ENCODE measurements around the gene GAK. TPM values are rescaled to one million over a fixed set of nuclear protein-coding genes. Genes with fewer than 3 reads are reported as not detected.

The GAK gene
- total and polyA plus RNA-seq, 2 of the 4 experiments (the other 2 are of a cell fraction): 45.1 to 133 TPM

DNA sequence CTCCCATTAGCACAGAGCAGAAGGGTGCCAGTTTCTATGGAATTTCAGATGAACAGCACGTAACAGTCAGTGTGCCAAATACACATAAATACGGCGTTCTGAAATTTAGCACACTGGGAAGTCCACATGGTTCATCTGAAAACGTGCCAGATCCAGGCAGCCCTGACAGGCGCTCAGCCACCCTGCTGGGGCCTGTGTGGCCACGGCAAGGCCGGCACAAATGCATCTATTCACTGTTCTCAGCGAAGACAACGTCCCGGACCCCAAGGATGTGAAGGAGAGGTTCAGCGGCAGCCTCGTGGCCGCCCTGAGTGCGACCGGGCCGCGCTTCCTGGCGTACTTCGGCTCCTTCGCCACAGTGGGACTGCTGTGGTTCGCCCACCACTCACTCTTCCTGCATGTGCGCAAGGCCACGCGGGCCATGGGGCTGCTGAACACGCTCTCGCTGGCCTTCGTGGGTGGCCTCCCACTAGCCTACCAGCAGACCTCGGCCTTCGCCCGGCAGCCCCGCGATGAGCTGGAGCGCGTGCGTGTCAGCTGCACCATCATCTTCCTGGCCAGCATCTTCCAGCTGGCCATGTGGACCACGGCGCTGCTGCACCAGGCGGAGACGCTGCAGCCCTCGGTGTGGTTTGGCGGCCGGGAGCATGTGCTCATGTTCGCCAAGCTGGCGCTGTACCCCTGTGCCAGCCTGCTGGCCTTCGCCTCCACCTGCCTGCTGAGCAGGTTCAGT is 25.6 kb upstream of the GAK start:
- Histone ChIP-seq H3K56ac (ENCODE audit: extremely low read depth, insufficient read depth, low read length) (no peak overlapping the region), H3K9me1 (ENCODE audit: insufficient read depth, low read length) (0 out of 2 replicates have a peak, but pooled peaks cover 2% of the 10 kb centered on the region), H2BK120ac (ENCODE audit: low read depth, low read length) (no peak overlapping the region), H3K9ac (ENCODE audit: low read depth, low read length) (no peak overlapping the region), H2BK5ac (ENCODE audit: low read depth, low read length, poor library complexity, severe bottlenecking) (no peak overlapping the region), H3K36me3 (ENCODE audit: control insufficient read depth, insufficient read depth, low read length) (peaks cover 43% of the 10 kb centered on the region), H2AFZ (replicated peaks; ENCODE audit: low read length, poor library complexity) (no peak overlapping the region), H3K18ac (ENCODE audit: low read depth, low read length) (no peak overlapping the region), H2BK20ac (ENCODE audit: low read depth, low read length) (no peak overlapping the region), H4K8ac (ENCODE audit: low read depth in 2 of 2, low read length in 2 of 2) (no peak overlapping the region), H3K27ac (ENCODE audit: insufficient read depth, low read length) (no peak overlapping the region), H3K23ac (ENCODE audit: low read depth, low read length) (no peak overlapping the region), H2BK15ac (ENCODE audit: low read depth, low read length) (no peak overlapping the region), H4K91ac (ENCODE audit: insufficient read depth, low read depth, low read length) (no peak overlapping the region), H3K14ac (replicated peaks; ENCODE audit: low read depth, low read length) (no peak overlapping the region), H3K4ac (ENCODE audit: low read depth, low read length) (no peak overlapping the region), H3K4me2 (ENCODE audit: low read depth, low read length) (no peak overlapping the region), H3K79me1 (ENCODE audit: low read depth in 1 of 2, low read length in 2 of 2) (no peaks in the 10 kb centered on the region), H4K20me1 (ENCODE audit: insufficient read depth, low read length) (no peaks in the 10 kb centered on the region; the same call in 1 of the 2 replicates), H3K9me3 (ENCODE audit: control insufficient read depth, insufficient read depth, low read length) (no peaks in the 10 kb centered on the region), H2AK9ac (replicated peaks; ENCODE audit: low read depth, low read length, poor library complexity) (no peak overlapping the region), H3K4me3 (ENCODE audit: insufficient read depth, low read depth, low read length) (no peak overlapping the region), H4K5ac (ENCODE audit: low read depth, low read length) (no peak overlapping the region), H2AK5ac (ENCODE audit: low read depth, low read length) (no peak overlapping the region), H3K4me1 (ENCODE audit: control insufficient read depth, insufficient read depth, low read length) (no peaks in the 10 kb centered on the region), H3K27me3 (ENCODE audit: control insufficient read depth, insufficient read depth, low read length) (no peaks in the 10 kb centered on the region)
- no peak for ATAC-seq (ENCODE audit: low read depth)
- TF ChIP-seq, protein P1, sequence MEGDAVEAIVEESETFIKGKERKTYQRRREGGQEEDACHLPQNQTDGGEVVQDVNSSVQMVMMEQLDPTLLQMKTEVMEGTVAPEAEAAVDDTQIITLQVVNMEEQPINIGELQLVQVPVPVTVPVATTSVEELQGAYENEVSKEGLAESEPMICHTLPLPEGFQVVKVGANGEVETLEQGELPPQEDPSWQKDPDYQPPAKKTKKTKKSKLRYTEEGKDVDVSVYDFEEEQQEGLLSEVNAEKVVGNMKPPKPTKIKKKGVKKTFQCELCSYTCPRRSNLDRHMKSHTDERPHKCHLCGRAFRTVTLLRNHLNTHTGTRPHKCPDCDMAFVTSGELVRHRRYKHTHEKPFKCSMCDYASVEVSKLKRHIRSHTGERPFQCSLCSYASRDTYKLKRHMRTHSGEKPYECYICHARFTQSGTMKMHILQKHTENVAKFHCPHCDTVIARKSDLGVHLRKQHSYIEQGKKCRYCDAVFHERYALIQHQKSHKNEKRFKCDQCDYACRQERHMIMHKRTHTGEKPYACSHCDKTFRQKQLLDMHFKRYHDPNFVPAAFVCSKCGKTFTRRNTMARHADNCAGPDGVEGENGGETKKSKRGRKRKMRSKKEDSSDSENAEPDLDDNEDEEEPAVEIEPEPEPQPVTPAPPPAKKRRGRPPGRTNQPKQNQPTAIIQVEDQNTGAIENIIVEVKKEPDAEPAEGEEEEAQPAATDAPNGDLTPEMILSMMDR (conservative IDR thresholded peaks at IDR 0.05; ENCODE audit: low read depth, low read length): no peak
- TF ChIP-seq RFX5 (IDR thresholded peaks at IDR 0.05; ENCODE audit: low read depth, low read length) (no peak), NFE2L2 (IDR thresholded peaks at IDR 0.05; ENCODE audit: low read depth, low read length) (no peak), CHD1 (IDR thresholded peaks at IDR 0.05; ENCODE audit: low read depth, low read length) (no peak), RCOR1 (IDR thresholded peaks at IDR 0.05; ENCODE audit: insufficient replicate concordance, low read length) (no peak), MAZ (IDR thresholded peaks at IDR 0.05; ENCODE audit: borderline replicate concordance, low read depth, low read length) (no peak), POLR2A (IDR thresholded peaks at IDR 0.05; ENCODE audit: low read depth, low read length) (no peak), CEBPB (IDR thresholded peaks at IDR 0.05; ENCODE audit: low read depth, low read length) (no peak), RAD21 (IDR thresholded peaks at IDR 0.05; ENCODE audit: low read length) (no peak), MXI1 (IDR thresholded peaks at IDR 0.05; ENCODE audit: borderline replicate concordance, low read depth, low read length) (no peak), SMC3 (IDR thresholded peaks at IDR 0.05; ENCODE audit: low read depth, low read length) (no peak)
- TF ChIP-seq, protein P2, sequence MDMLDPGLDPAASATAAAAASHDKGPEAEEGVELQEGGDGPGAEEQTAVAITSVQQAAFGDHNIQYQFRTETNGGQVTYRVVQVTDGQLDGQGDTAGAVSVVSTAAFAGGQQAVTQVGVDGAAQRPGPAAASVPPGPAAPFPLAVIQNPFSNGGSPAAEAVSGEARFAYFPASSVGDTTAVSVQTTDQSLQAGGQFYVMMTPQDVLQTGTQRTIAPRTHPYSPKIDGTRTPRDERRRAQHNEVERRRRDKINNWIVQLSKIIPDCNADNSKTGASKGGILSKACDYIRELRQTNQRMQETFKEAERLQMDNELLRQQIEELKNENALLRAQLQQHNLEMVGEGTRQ (IDR thresholded peaks at IDR 0.05; ENCODE audit: low read depth, low read length): no peak
- TF ChIP-seq, protein P3, sequence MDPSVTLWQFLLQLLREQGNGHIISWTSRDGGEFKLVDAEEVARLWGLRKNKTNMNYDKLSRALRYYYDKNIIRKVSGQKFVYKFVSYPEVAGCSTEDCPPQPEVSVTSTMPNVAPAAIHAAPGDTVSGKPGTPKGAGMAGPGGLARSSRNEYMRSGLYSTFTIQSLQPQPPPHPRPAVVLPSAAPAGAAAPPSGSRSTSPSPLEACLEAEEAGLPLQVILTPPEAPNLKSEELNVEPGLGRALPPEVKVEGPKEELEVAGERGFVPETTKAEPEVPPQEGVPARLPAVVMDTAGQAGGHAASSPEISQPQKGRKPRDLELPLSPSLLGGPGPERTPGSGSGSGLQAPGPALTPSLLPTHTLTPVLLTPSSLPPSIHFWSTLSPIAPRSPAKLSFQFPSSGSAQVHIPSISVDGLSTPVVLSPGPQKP (IDR thresholded peaks at IDR 0.05; ENCODE audit: borderline replicate concordance, low read depth, low read length): no peak
- no peak for DNase-seq
- dilution Hi-C loops (cut with HindIII; ENCODE audit: low sequenced_read_pairs, unreplicated experiment) (no loop called here), in situ Hi-C loops (cut with MboI; ENCODE audit: low sequenced_read_pairs) (no loop called here), intact Hi-C loops (cut with micrococcal nuclease) (no loop called here)
- ChIA-PET CTCF (no interaction called here), POLR2A (ENCODE audit: unreplicated experiment) (no interaction called here)
- WGBS, 2 experiments (ENCODE audit: extremely low coverage in 2 of 2, insufficient read length in 1 of 2): 96% methylated on average over 38 of the region's 45 CpGs; no CpG with 5 or more reads in 1 of the 2 experiments
- BruUV-seq (replicated peaks): no TSS peak

Data from IMR-90 (cell line).